B cell (primary cell): ENCODE data around the gene ATF4. TPM values are rescaled to one million over a fixed set of nuclear protein-coding genes. Genes with fewer than 3 reads are reported as not detected.

ENCODE experiments used
- ATAC-seq: fragments of 200-7000 bp; cut with Tn5 transposase; one replicate; pipeline ENCODE4 v1.10.0; 2021; ENCODE audit warnings: low read depth, mild to moderate bottlenecking, moderate number of reproducible peaks, moderate library complexity
- CTCF ChIA-PET: fragments of 350-600 bp; sonication (Branson Sonifier 250); formaldehyde crosslinking; loops from one replicate; lab custom pipeline; 2021; ENCODE audit warnings: antibody characterized with exemption, inconsistent platforms; lab: Charles Lee
- POLR2A ChIA-PET: fragments of 350-600 bp; sonication (Branson Sonifier 250); formaldehyde crosslinking; loops from one replicate; lab custom pipeline; 2021; ENCODE audit warnings: antibody characterized with exemption; lab: Charles Lee
- DNase-seq: peaks from one replicate; pipeline ENCODE4 v3.0.0; 2013
- H2AFZ ChIP-seq: 2 replicates; pipeline ENCODE4 v1.6.1; 2012; ENCODE audit warnings: mild to moderate bottlenecking, low read depth, low read length; ENCODE audit not compliant: insufficient read depth, poor library complexity, severe bottlenecking
- H3K27ac ChIP-seq, 2 donors: 1 replicate in 1 of 2; 2 replicates in 1 of 2; pipeline ENCODE4 v1.5.1; 2012 to 2013; ENCODE audit warnings: low read length in 2 of 2, mild to moderate bottlenecking in 2 of 2, moderate library complexity in 1 of 2
- H3K27me3 ChIP-seq, 4 experiments: fragments of 200-600 bp in 1 of 4; sonication (generic) in 1 of 4; replicated peaks in 1 of 4; 1 replicate in 2 of 4; 2 replicates in 2 of 4; pipeline versions ENCODE4 v1.6.1 to v1.7.0; 2013 to 2016; ENCODE audit warnings: low read length in 3 of 4, mild to moderate bottlenecking in 2 of 4, mixed read lengths in 1 of 4, moderate library complexity in 1 of 4; ENCODE audit not compliant: insufficient read depth in 4 of 4, control insufficient read depth in 3 of 4; ENCODE audit errors: control extremely low read depth in 1 of 4
- H3K36me3 ChIP-seq, 2 experiments: replicated peaks in 1 of 2; 1 replicate in 1 of 2; 2 replicates in 1 of 2; pipeline versions ENCODE4 v1.6.1 to v1.7.1; 2013; ENCODE audit warnings: low read length in 1 of 2; ENCODE audit not compliant: insufficient read depth in 2 of 2, control insufficient read depth in 1 of 2; ENCODE audit errors: control extremely low read depth in 1 of 2, extremely low read depth in 1 of 2
- H3K4me1 ChIP-seq, 2 donors: fragments of 200-600 bp in 1 of 2; sonication (generic) in 1 of 2; 1 replicate in 1 of 2; 2 replicates in 1 of 2; pipeline versions ENCODE4 v1.5.1 to v1.6.1; 2013 to 2017; ENCODE audit warnings: low read length in 2 of 2; ENCODE audit not compliant: control insufficient read depth in 2 of 2, insufficient read depth in 2 of 2
- H3K4me2 ChIP-seq: replicated peaks from 2 replicates; pipeline ENCODE3; 2012; ENCODE audit warnings: mild to moderate bottlenecking, low read depth, low read length; ENCODE audit not compliant: poor library complexity, severe bottlenecking
- H3K4me3 ChIP-seq, 5 experiments: fragments of 200-600 bp in 1 of 5; sonication (generic) in 1 of 5; 1 replicate in 3 of 5; 2 replicates in 2 of 5; pipeline versions ENCODE4 v1.5.1 to v1.7.0; 2011 to 2016; ENCODE audit warnings: low read length in 4 of 5, mild to moderate bottlenecking in 4 of 5, low read depth in 2 of 5, control low read depth in 1 of 5, moderate library complexity in 1 of 5; ENCODE audit not compliant: insufficient read depth in 1 of 5; ENCODE audit errors: control extremely low read depth in 1 of 5, extremely low read depth in 1 of 5
- H3K79me2 ChIP-seq: fragments of 200-600 bp; sonication (generic); one replicate; pipeline ENCODE4 v1.6.0; 2016; ENCODE audit warnings: low read length; ENCODE audit not compliant: control insufficient read depth, insufficient read depth
- H3K9ac ChIP-seq: fragments of 200-600 bp; sonication (generic); 2 replicates; pipeline ENCODE4 v1.6.1; 2017; ENCODE audit warnings: mild to moderate bottlenecking, low read length, moderate library complexity
- H3K9me3 ChIP-seq, 3 donors: one replicate each; pipeline versions ENCODE4 v1.6.1 to v1.7.1; 2013; ENCODE audit warnings: low read length in 2 of 3; ENCODE audit not compliant: control insufficient read depth in 2 of 3, insufficient read depth in 1 of 3; ENCODE audit errors: control extremely low read depth in 1 of 3
- H4K20me1 ChIP-seq: 2 replicates; pipeline ENCODE4 v1.6.0; 2012; ENCODE audit warnings: mild to moderate bottlenecking, low read length; ENCODE audit not compliant: insufficient read depth, control insufficient read depth, poor library complexity, severe bottlenecking
- H3K27ac Mint-ChIP-seq: one replicate; pipeline ENCODE4 v1.8.0; 2021; ENCODE audit warnings: mixed read lengths
- H3K27me3 Mint-ChIP-seq: one replicate; pipeline ENCODE4 v1.8.0; 2021; ENCODE audit warnings: mixed read lengths
- H3K4me1 Mint-ChIP-seq: one replicate; pipeline ENCODE4 v1.8.0; 2021; ENCODE audit warnings: mixed read lengths
- H3K4me3 Mint-ChIP-seq: one replicate; pipeline ENCODE4 v1.8.0; 2021; ENCODE audit warnings: mixed read lengths
- H3K9me3 Mint-ChIP-seq: one replicate; pipeline ENCODE4 v1.8.0; 2022; ENCODE audit warnings: mixed read lengths; ENCODE audit not compliant: insufficient read depth
- CTCF ChIP-seq: fragments of 200-600 bp; IDR thresholded peaks from one replicate; pipeline ENCODE4 v1.8.0; 2022; ENCODE audit warnings: antibody characterized with exemption, mild to moderate bottlenecking
- EZH2 ChIP-seq: IDR thresholded peaks from 2 replicates; pipeline ENCODE4 v1.6.1; 2012; ENCODE audit warnings: borderline replicate concordance, low read depth, mild to moderate bottlenecking, moderate library complexity, low read length; ENCODE audit not compliant: insufficient read depth, poor library complexity, severe bottlenecking
- WGBS: methylation state at CpG from one replicate; pipeline ENCODE4 v1.1.5; 2013; ENCODE audit warnings: missing lambda C conversion rate; ENCODE audit not compliant: insufficient coverage; 5-methylcytosine and 5-hydroxymethylcytosine counted together
- intact Hi-C: fragments of 100-400 bp; cut with micrococcal nuclease; formaldehyde crosslinking; loops from one replicate; pipeline ENCODE4 v1.10.0; 2022
- polyA plus RNA-seq: library from polyadenylated mRNA; depleted of rRNA; stranded (reverse); fragments of >200 nt; gene quantifications from 2 replicates; pipeline ENCODE4 v1.2.3, GENCODE V29; 2012
- total RNA-seq, 2 donors: library from RNA; stranded (reverse); fragments of 120-200 nt in 1 of 2; gene quantifications; 1 replicate in 1 of 2; 2 replicates in 1 of 2; pipeline versions ENCODE4 v1.2.3 to v1.2.4, GENCODE V29; 2013 to 2022

The ATF4 gene
- total and polyA plus RNA-seq, 2 donors (not counting 1 experiment from before 2014, with no cell fraction given) = 244 to 678 TPM

GRCh38 chr22:39571538-39571937 lies 51.2 kb downstream of the ATF4 start:
- ATAC-seq (no peak), DNase-seq (no peak)
- TF ChIP-seq CTCF (no peak), EZH2 (no peak)
- Histone ChIP-seq H3K4me1 (peaks cover 14 to 16% of the 10 kb centered on the region in 2 donors), H3K9ac (no peak overlapping the region), H4K20me1 (no peaks in the 10 kb centered on the region), H3K79me2 (no peaks in the 10 kb centered on the region), H3K27me3 (peaks cover 0 to 3% (median 2%) of the 10 kb centered on the region in 4 experiments), H3K4me3 (no peak overlapping the region), H3K4me2 (no peak overlapping the region), H2AFZ (no peak overlapping the region), H3K27ac (no peak overlapping the region), H3K9me3 (no peaks in the 10 kb centered on the region), H3K36me3 (no peaks in the 10 kb centered on the region)
- Mint-ChIP-seq H3K4me3 (no peak overlapping the region), H3K4me1 (peaks cover 19% of the 10 kb centered on the region), H3K27ac (no peak overlapping the region), H3K9me3 (no peaks in the 10 kb centered on the region), H3K27me3 (peaks cover 7% of the 10 kb centered on the region)
- ChIA-PET CTCF (no interaction called here), POLR2A (no interaction called here)
- 44% methylated on average over 1 of the region's 1 CpG for whole genome bisulfite sequencing
- intact Hi-C loops = no loop called here

Other genes starting within 250 kb of the ATF4 start
- 2,562 and 2,665 TPM in 2 replicates for gene RPL3, start 200.9 kb upstream of the ATF4 start, total RNA-seq
- gene RPL3, start 200.9 kb upstream of the ATF4 start, polyA plus RNA-seq = 5,111 and 5,418 TPM in 2 replicates
- 31.9 and 34.8 TPM in 2 replicates for gene SYNGR1, start 170.6 kb upstream of the ATF4 start, total RNA-seq
- 9.4 and 9.5 TPM in 2 replicates for gene SYNGR1, start 170.6 kb upstream of the ATF4 start, polyA plus RNA-seq
- gene TAB1, start 120.8 kb upstream of the ATF4 start, total RNA-seq = 46.7 and 47.4 TPM in 2 replicates
- 22.4 and 23.1 TPM in 2 replicates for gene TAB1, start 120.8 kb upstream of the ATF4 start, polyA plus RNA-seq
- 27.8 and 28.0 TPM in 2 replicates for gene MGAT3, start 63.5 kb upstream of the ATF4 start, total RNA-seq
- 2.1 and 11.1 TPM in 2 replicates for gene MGAT3, start 63.5 kb upstream of the ATF4 start, polyA plus RNA-seq
- gene MIEF1, start 18.3 kb upstream of the ATF4 start, total RNA-seq = 37.2 and 43.4 TPM in 2 replicates
- 6.2 and 9.8 TPM in 2 replicates for gene MIEF1, start 18.3 kb upstream of the ATF4 start, polyA plus RNA-seq
- gene RPS19BP1, start 12.2 kb downstream of the ATF4 start, total RNA-seq = 59.1 and 60.3 TPM in 2 replicates
- 49.7 and 74.8 TPM in 2 replicates for gene RPS19BP1, start 12.2 kb downstream of the ATF4 start, polyA plus RNA-seq
- gene CACNA1I, start 50.2 kb downstream of the ATF4 start, total RNA-seq = 0.17 and 0.25 TPM in 2 replicates
- gene CACNA1I, start 50.2 kb downstream of the ATF4 start, polyA plus RNA-seq = 0.07 and 0.35 TPM in 2 replicates